Neural cell (in vitro differentiated cells): Measurements from ENCODE around the gene ZNF516. TPM values are rescaled to one million over a fixed set of nuclear protein-coding genes. Genes with fewer than 3 reads are reported as not detected.

Experiments
- H2AFZ ChIP-seq: fragments of 200-600, 300-800 bp; sonication (generic), shearing (Covaris generic); 2 replicates; pipeline ENCODE4 v1.6.0; 2014; ENCODE audit warnings: low read depth, mild to moderate bottlenecking, antibody characterized with exemption, low read length, moderate library complexity
- H3F3A ChIP-seq: fragments of 200-600 bp; shearing (Covaris generic); 2 replicates; pipeline ENCODE4 v1.6.1; 2016; ENCODE audit warnings: mild to moderate bottlenecking, moderate library complexity, mixed read lengths, antibody characterized with exemption, low read length; ENCODE audit not compliant: insufficient read depth, poor library complexity, severe bottlenecking
- H3K27ac ChIP-seq: fragments of 200-600, 300-800 bp; sonication (generic), shearing (Covaris generic); 2 replicates; pipeline ENCODE4 v1.5.1; 2014; ENCODE audit warnings: mild to moderate bottlenecking, low read length, moderate library complexity
- H3K27me3 ChIP-seq: fragments of 300-800, 200-600 bp; sonication (generic), shearing (Covaris generic); 2 replicates; pipeline ENCODE4 v1.6.0; 2014; ENCODE audit warnings: mild to moderate bottlenecking, low read depth, low read length, moderate library complexity; ENCODE audit not compliant: insufficient read depth
- H3K36me3 ChIP-seq: fragments of 300-800, 200-600 bp; sonication (generic), shearing (Covaris generic); 2 replicates; pipeline ENCODE4 v1.5.1; 2014; ENCODE audit warnings: mild to moderate bottlenecking, antibody characterized with exemption, low read length, moderate library complexity; ENCODE audit not compliant: insufficient read depth
- H3K4me2 ChIP-seq: fragments of 300-800, 200-600 bp; sonication (generic), shearing (Covaris generic); 2 replicates; pipeline ENCODE4 v1.6.0; 2014; ENCODE audit warnings: mild to moderate bottlenecking, low read length
- H3K4me3 ChIP-seq: fragments of 300-800, 200-600 bp; sonication (generic), shearing (Covaris generic); 2 replicates; pipeline ENCODE4 v1.5.1; 2014; ENCODE audit warnings: mild to moderate bottlenecking, low read length, moderate library complexity
- H3K79me2 ChIP-seq: fragments of 200-600 bp; shearing (Covaris generic); replicated peaks from 2 replicates; pipeline ENCODE4 v1.6.0; 2014; ENCODE audit warnings: mild to moderate bottlenecking, low read length, moderate library complexity; ENCODE audit not compliant: insufficient read depth
- H3K9ac ChIP-seq: fragments of 300-800, 200-600 bp; sonication (generic), shearing (Covaris generic); 2 replicates; pipeline ENCODE4 v1.6.1; 2016; ENCODE audit warnings: mild to moderate bottlenecking, low read length, mixed read lengths
- H3K9me2 ChIP-seq: fragments of 200-600 bp; shearing (Covaris generic); 2 replicates; pipeline ENCODE4 v1.6.1; 2016; ENCODE audit warnings: mild to moderate bottlenecking, low read length, mixed read lengths; ENCODE audit not compliant: insufficient read depth
- H3K9me3 ChIP-seq: fragments of 200-600, 300-800 bp; sonication (generic), shearing (Covaris generic); 2 replicates; pipeline ENCODE4 v1.6.1; 2016; ENCODE audit warnings: mild to moderate bottlenecking, mixed run types, low read length, moderate library complexity, mixed read lengths
- H4K20me1 ChIP-seq: fragments of 200-600 bp; shearing (Covaris generic); 2 replicates; pipeline ENCODE4 v1.6.1; 2016; ENCODE audit warnings: mild to moderate bottlenecking, mixed run types; ENCODE audit not compliant: insufficient read depth
- EP300 ChIP-seq: fragments of 450-650 bp; conservative IDR thresholded peaks from 2 replicates; pipeline ENCODE4 v1.6.1; 2014; ENCODE audit warnings: antibody characterized with exemption, mild to moderate bottlenecking, moderate library complexity; ENCODE audit not compliant: poor library complexity, severe bottlenecking
- MXI1 ChIP-seq: fragments of 450-650 bp; conservative IDR thresholded peaks from 2 replicates; pipeline ENCODE4 v1.6.1; 2014; ENCODE audit warnings: antibody characterized with exemption, mild to moderate bottlenecking; ENCODE audit not compliant: poor library complexity, severe bottlenecking
- POLR2AphosphoS5 ChIP-seq: IDR thresholded peaks from 2 replicates; pipeline ENCODE4 v1.6.1; 2012
- RAD21 ChIP-seq: fragments of 450-650 bp; conservative IDR thresholded peaks from 2 replicates; pipeline ENCODE4 v1.6.1; 2014; ENCODE audit warnings: antibody characterized with exemption, mild to moderate bottlenecking, moderate library complexity
- SMC3 ChIP-seq: fragments of 450-650 bp; conservative IDR thresholded peaks from 2 replicates; pipeline ENCODE4 v1.6.1; 2014; ENCODE audit warnings: antibody characterized with exemption, mild to moderate bottlenecking, moderate library complexity; ENCODE audit not compliant: poor library complexity
- TAF1 ChIP-seq: IDR thresholded peaks from 2 replicates; pipeline ENCODE4 v1.6.1; 2012; ENCODE audit warnings: low read depth
- polyA plus RNA-seq: library from polyadenylated mRNA; depleted of rRNA; stranded (reverse); fragments of >200 nt; gene quantifications from 2 replicates; pipeline ENCODE4 v1.2.3, GENCODE V29; 2014
- TF ChIP-seq, protein P1 (sequence below): fragments of 450-650 bp; IDR thresholded peaks from 2 replicates; pipeline ENCODE4 v1.5.1; 2014; ENCODE audit warnings: antibody characterized with exemption, mild to moderate bottlenecking, moderate library complexity; ENCODE audit not compliant: poor library complexity, severe bottlenecking
- TF ChIP-seq, protein P2 (sequence below): IDR thresholded peaks from 2 replicates; pipeline ENCODE4 v1.6.1; 2012; ENCODE audit warnings: borderline replicate concordance

Gene ZNF516
- polyA plus RNA-seq, 1 donor from 2014 or later, result 11.5 TPM

DNA sequence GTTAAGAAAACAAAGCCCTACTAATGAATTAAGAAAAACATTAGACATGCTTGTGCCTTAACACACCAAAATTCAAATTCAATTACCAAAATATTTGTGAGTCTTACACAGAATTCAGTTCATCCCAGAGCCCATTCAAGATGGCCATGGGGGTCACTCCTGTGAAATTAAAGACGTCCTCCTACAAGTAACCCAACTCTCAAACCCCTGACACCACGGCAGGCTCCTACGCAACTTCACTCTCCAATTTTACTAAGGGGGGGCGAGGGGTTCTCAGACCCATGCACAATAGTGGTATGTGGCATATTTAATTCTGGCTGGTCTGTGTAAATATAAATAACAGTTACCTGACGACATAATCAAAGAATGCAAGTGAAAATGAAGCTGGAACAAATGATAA lies 5.0 kb downstream of the ZNF516 start:
- Histone ChIP-seq H3K79me2 (peaks cover 62% of the 10 kb centered on the region), H3K9me3 (no peaks in the 10 kb centered on the region), H3K9me2 (no peaks in the 10 kb centered on the region), H3K4me3 (peak overlapping the region; percentile 79), H3F3A (peaks cover 8% of the 10 kb centered on the region), H3K27ac (no peak overlapping the region), H3K36me3 (no peaks in the 10 kb centered on the region), H3K9ac (peak overlapping the region; percentile 72), H3K27me3 (no peaks in the 10 kb centered on the region), H4K20me1 (no peaks in the 10 kb centered on the region), H3K4me2 (peak overlapping the region; percentile 81), H2AFZ (no peak overlapping the region)
- TF ChIP-seq, protein P1, sequence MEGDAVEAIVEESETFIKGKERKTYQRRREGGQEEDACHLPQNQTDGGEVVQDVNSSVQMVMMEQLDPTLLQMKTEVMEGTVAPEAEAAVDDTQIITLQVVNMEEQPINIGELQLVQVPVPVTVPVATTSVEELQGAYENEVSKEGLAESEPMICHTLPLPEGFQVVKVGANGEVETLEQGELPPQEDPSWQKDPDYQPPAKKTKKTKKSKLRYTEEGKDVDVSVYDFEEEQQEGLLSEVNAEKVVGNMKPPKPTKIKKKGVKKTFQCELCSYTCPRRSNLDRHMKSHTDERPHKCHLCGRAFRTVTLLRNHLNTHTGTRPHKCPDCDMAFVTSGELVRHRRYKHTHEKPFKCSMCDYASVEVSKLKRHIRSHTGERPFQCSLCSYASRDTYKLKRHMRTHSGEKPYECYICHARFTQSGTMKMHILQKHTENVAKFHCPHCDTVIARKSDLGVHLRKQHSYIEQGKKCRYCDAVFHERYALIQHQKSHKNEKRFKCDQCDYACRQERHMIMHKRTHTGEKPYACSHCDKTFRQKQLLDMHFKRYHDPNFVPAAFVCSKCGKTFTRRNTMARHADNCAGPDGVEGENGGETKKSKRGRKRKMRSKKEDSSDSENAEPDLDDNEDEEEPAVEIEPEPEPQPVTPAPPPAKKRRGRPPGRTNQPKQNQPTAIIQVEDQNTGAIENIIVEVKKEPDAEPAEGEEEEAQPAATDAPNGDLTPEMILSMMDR, result no peak
- TF ChIP-seq RAD21, result no peak
- TF ChIP-seq MXI1, result no peak

DNA sequence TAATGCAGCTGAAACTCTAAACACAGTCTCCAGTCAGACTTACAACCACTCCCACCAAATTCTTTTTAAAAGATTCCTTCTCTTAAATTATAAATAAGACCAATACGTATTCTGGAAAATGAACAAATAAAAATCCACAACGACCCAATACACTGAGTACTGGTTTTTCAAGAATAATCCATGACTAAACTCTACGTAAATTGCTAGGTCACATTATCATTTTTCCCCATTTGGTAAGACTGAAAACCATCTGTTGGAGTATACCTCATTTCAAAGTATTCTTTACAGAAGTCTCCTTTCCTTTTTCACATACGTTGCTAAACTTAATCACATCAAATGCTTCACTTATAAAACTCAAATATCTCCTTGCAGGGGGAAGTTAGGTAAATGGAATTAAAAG lies 6.0 kb downstream of the ZNF516 start:
- H3K27me3 ChIP-seq, result no peaks in the 10 kb centered on the region
- H4K20me1 ChIP-seq, result no peaks in the 10 kb centered on the region
- H2AFZ ChIP-seq, result no peak overlapping the region
- H3K9me3 ChIP-seq, result no peaks in the 10 kb centered on the region
- TF ChIP-seq, protein P2, sequence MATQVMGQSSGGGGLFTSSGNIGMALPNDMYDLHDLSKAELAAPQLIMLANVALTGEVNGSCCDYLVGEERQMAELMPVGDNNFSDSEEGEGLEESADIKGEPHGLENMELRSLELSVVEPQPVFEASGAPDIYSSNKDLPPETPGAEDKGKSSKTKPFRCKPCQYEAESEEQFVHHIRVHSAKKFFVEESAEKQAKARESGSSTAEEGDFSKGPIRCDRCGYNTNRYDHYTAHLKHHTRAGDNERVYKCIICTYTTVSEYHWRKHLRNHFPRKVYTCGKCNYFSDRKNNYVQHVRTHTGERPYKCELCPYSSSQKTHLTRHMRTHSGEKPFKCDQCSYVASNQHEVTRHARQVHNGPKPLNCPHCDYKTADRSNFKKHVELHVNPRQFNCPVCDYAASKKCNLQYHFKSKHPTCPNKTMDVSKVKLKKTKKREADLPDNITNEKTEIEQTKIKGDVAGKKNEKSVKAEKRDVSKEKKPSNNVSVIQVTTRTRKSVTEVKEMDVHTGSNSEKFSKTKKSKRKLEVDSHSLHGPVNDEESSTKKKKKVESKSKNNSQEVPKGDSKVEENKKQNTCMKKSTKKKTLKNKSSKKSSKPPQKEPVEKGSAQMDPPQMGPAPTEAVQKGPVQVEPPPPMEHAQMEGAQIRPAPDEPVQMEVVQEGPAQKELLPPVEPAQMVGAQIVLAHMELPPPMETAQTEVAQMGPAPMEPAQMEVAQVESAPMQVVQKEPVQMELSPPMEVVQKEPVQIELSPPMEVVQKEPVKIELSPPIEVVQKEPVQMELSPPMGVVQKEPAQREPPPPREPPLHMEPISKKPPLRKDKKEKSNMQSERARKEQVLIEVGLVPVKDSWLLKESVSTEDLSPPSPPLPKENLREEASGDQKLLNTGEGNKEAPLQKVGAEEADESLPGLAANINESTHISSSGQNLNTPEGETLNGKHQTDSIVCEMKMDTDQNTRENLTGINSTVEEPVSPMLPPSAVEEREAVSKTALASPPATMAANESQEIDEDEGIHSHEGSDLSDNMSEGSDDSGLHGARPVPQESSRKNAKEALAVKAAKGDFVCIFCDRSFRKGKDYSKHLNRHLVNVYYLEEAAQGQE, result no peak
- TF ChIP-seq TAF1, result no peak
- TF ChIP-seq EP300, result no peak
- no peak for TF ChIP-seq POLR2AphosphoS5
- TF ChIP-seq MXI1, result no peak
- TF ChIP-seq RAD21, result no peak
- TF ChIP-seq SMC3, result no peak
- H3K79me2 ChIP-seq, result peaks cover 72% of the 10 kb centered on the region
- H3F3A ChIP-seq, result peaks cover 8% of the 10 kb centered on the region
- H3K27ac ChIP-seq, result no peak overlapping the region
- peak overlapping the region; percentile 81 for H3K4me2 ChIP-seq
- no peaks in the 10 kb centered on the region for H3K36me3 ChIP-seq
- no peak overlapping the region for H3K9ac ChIP-seq
- H3K4me3 ChIP-seq, result peak overlapping the region; percentile 79
- H3K9me2 ChIP-seq, result no peaks in the 10 kb centered on the region

DNA sequence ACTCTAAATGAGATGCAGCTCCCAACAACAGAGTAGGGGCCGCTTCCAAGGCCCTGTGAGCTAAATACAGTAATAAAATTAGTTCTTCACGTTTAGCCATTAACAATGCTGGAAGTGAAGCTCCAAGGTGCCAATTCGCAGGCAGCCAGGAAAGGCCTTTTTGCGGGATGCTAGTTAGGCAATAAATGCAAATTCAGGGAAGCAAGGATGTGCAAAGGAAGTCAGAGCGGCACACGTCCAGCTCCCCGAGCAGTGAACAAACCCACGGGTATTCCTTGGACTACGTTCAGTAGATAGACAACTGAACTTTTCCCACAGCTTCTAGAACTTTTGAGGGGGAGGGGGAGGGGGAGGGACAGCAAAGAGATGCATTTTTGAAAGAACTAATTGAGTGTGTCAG lies 6.9 kb downstream of the ZNF516 start:
- H3K36me3 ChIP-seq, result no peaks in the 10 kb centered on the region
- H3K27ac ChIP-seq, result no peak overlapping the region
- no peaks in the 10 kb centered on the region for H3K9me2 ChIP-seq
- no peak overlapping the region for H3K4me3 ChIP-seq
- peaks cover 76% of the 10 kb centered on the region for H3K79me2 ChIP-seq
- peaks cover 8% of the 10 kb centered on the region for H3F3A ChIP-seq
- H3K4me2 ChIP-seq, result no peak overlapping the region
- no peak for TF ChIP-seq RAD21
- TF ChIP-seq MXI1, result no peak
- no peak for TF ChIP-seq POLR2AphosphoS5
- TF ChIP-seq, protein P1, result no peak
- TF ChIP-seq SMC3, result no peak
- TF ChIP-seq TAF1, result no peak
- TF ChIP-seq, protein P2, result no peak
- no peak overlapping the region for H3K9ac ChIP-seq
- no peaks in the 10 kb centered on the region for H4K20me1 ChIP-seq
- H3K9me3 ChIP-seq, result no peaks in the 10 kb centered on the region
- H3K27me3 ChIP-seq, result no peaks in the 10 kb centered on the region
- no peak overlapping the region for H2AFZ ChIP-seq
